HTERT RPE-1 (cell line): ENCODE data around the gene SLIT3.

Experiments
- in situ Hi-C: fragments of 300-500 bp; cut with MboI; formaldehyde crosslinking; loops from 4 replicates; pipeline ENCODE4 v1.14.3; 2020; ENCODE audit warnings: low sequenced_read_pairs

Gene SLIT3

DNA sequence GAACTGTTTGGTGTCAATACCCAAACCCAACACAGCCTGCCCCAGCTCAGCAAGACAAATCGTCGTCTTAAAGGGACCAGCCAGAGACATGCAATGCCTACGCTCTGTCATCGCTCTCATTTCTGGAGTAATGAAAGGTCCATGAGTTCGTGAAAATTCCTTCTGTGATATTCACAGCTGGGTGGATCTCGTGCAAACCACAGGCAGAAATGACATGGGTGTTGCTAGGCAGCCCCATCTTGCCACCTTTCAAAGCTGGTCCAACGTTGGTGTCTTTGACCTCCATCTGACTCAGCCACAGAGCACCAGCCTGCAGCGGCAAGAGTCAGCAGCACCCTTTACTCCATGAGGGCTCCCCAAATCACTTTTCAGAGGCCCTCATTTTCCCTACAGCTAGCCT is 215.3 kb downstream of the SLIT3 start:
- in situ Hi-C loops = no loop called here

DNA sequence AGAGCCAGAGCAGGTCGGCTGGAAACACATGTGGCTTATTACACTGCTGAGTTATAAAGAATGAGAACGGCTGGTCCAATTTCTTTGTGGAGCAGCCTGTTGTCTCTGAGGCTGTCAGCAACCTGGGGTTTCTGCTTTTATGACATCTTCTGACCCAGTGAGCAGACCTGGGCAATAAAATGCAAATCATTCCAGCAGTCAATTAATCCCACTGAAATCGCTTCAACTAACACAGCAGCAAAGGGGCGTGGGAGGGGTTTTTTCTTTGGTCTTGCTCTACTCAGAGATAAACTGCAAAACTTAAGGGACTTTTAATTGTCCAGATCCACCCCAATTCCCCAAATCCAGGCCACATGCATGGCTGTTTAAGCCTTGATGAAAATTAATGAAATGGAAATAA is 215.7 kb downstream of the SLIT3 start:
- in situ Hi-C loops = no loop called here

DNA sequence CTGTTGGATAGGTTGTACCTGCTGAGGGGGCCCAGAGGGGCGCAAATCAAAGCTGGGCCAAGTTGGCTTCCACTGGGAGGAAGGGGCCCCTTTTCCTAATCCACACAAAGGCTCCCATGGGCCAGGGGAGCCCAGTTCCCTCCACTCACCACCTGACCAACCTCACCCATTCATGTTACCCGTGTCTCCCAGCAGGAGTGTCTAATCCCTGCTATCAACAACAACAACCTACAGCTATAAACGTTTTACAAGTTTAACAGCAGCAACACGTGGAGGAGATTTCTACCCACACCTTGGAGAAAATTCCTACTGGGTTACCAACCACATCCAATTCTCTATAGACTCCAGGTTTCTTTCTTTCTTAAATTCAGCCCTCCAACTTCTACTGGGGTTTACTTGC is 216.2 kb downstream of the SLIT3 start:
- in situ Hi-C loops = no loop called here

DNA sequence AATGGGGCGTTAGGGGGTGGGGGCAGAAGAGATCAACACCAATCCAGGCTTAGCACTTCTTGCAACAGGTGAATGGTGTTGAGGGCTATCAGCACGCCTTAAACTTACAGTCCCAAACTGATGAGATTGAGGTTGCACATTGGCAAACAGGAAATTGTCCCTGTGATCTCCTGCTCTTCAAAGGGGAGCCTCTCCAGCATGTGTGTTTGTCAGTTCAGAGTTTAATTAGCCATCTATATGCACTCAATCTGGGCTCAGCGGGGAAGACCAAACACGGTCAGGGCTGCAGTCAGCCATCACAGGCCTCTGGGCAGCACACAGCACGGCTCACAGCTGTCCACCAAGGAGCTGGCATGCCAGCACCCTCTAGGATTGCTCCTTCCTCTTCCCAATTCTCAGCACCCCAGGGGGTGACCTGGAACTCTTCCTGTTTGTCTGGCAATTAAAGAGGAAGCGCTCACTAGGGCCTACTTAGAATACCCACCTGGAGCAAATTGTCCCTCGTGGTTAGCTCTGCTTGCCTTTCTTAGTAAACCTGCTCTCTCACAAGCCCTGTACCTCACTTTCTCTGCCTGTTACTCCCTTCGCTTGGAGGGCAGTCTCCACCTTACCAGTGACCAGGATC is 217.4 kb downstream of the SLIT3 start:
- in situ Hi-C loops = no loop called here

DNA sequence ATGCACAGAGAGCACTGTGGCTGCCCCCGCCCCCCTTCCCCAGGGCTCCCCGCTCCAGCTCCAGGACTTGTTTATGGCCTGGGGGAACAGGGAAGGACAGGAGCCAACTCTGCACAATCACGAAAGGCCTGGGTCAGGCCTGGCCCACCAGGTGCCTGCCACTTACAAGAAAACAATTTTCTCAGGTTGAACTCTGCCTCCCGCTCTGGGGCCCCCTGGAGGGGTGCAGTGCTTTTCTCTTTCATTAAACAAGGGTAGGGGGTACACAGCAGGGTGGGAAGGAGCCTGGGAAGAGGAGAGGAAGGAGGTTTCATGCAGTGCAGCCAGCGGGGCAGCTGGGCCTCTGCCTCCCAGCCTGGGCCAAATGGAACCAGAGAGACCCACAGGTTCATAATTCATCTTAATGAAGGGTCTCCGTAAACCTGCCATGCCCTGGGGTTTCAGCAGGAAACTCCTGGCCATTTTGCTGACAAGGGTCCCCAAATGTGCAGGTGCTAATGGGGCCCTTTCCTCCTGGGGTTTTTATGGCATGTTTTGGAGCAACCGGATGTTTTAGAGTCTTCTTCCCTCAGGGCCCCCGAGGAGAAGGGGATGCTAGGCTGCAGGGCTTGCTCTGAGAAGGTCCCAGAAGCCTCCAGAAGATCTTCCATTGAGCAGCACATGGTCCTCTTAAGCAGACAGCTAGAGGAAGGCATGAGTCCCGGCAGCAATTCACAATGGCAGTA is 219.8 kb downstream of the SLIT3 start:
- in situ Hi-C loops = no loop called here

DNA sequence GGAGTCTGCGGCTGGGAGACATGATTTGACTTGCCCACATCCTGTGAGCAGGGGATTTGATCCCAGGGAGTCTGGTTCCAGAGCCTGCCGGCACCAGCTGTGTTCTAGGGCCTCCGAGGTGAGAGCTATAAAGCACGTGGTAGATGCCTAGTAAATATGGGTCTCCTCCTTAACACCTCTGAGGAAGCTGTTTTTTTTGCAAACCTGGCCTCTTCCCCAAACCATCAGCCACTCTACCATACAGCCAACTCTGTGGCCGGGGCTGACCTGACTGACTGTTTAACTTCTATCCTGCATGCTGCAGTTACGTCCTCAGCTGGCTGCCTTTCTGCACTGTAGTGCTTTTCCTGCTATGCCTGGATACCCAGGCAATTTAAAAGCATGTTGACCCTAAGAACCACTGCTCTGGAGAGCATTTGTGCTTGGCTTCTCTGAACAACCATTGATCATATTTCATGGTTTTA is 220.5 kb downstream of the SLIT3 start:
- in situ Hi-C loops = no loop called here

DNA sequence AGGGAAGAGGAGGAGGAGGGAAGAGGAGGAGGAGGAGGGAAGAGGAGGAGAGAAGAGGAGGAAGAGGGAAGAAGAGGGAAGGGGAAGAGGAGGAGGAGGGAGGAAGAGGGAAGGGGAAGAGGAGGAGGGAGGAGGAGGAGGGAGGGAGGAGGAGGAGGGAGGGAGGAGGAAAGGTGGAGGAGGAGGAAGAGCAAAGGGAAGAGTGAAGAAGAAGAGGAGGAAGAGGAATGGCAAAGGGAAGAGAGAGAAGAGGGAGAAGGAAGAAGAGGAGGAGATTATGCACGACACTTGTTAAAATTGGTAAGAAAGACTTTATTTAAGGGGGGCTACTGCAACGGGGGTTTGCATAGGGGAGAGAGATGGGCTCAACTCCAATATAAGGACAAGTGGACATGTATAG is 221.2 kb downstream of the SLIT3 start:
- in situ Hi-C loops = no loop called here

DNA sequence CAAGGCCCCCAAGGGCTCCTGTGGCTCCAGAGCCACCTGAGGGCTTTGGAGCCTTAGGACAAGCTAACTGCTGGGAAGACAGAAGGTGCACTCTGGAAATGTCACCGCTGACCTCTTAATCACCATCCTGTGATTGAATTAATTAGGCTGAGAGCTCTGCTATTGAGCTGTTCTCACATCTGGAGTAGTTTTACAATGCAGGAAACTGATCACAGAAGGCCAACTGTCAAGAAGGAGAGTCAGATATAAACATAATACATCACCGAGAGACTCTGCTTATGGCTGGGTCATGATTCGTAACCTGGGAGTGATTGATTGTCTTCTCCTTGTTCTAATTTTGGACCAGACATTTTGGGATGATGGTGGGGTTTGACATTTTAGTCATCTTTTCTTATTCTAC is 226.1 kb downstream of the SLIT3 start:
- in situ Hi-C loops = no loop called here

DNA sequence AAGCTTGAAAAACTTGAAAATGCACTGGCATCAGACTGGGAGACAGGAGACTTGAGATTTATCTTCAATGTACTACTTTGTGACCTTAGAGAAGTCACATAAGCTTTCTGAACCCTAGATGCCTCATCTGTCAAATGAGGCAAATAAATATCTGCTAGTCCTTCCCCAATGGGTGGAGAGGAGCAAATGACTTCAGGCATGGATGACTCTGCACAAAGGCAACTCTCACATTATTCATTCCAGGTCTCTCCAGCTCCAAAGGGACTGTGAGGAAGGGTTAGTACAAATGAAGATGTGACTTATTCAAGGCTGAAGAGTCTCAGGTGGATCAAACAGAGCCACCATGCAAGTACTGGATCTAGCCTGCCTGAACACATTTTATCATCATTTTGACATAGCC is 228.7 kb downstream of the SLIT3 start:
- in situ Hi-C loops = no loop called here

DNA sequence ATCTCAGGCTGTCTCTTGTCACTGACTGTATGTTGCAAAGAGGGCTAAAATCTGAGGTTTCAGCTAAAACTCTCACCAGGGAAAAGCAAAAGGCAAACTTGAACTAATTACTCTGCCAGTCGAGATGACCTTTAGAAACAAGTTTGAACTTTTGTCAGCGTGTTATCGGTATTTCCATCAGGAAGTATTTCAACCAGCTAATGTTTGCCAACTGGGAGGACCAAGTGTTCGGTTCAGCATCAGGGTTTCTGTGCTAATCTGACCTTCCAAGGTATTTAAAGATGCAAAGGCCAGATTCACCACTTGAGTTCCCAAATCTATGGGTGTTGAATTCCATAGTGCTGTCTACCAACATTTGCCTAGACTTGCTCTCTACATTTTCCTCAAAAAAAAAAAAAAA is 230.5 kb downstream of the SLIT3 start:
- in situ Hi-C loops = no loop called here

DNA sequence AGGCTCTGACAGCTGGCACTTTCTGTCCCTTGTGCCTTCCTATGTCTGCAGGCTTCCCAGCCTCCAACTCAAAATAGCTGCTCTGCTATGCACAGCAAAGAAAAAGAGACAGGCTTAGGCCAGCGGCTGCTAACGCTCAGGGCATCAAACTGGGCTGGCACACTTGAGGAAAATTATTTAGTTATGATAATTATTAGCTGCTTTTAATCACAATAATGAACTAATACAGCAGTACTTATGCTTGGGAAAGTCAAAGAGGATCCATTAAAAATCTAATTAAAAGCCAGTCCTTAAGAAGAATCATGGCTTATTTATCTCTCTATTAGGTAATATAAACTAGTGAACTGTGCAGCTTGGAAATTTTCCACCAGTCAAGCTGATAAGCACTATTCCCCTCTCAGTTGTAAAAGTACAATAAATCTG is 233.2 kb downstream of the SLIT3 start:
- in situ Hi-C loops = no loop called here

DNA sequence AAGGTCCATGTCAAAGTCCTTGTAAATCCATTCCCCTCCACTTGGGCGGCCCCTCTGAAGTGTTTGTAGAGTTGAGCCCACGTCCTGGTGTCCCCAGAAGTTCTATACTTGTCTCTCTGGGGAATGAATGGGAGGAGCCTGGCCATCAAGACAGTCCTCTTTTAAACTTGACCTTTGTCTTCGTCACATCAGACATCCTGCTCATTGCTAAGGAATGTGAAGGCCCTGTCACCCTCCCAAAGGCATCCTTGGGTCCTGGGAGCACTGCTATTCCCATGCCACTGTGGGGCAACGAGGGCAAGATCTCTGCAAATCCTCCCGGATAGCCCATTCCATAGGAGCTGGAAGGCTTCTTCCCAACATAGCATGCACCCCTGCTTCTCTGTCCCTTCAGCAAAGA is 235.5 kb downstream of the SLIT3 start:
- in situ Hi-C loops = no loop called here

DNA sequence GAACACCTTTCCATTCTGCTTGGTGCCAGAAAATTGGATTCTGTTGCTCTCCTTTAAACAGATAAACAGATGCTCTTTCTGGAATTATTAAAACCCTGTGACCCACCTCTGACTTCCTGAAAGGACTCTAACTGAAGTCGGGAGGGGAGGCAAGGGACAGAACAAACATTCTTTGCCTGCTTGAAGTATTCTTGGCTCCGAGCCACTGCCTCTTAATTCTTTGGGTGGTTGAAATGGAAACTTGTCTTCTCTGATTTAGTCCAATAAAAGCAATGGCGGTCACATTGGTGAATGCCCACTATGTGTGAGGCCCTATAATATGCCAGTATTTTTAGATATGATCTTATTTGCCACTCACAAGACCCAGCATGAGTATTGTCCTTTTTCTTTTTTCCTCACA is 236.8 kb downstream of the SLIT3 start:
- in situ Hi-C loops = no loop called here

DNA sequence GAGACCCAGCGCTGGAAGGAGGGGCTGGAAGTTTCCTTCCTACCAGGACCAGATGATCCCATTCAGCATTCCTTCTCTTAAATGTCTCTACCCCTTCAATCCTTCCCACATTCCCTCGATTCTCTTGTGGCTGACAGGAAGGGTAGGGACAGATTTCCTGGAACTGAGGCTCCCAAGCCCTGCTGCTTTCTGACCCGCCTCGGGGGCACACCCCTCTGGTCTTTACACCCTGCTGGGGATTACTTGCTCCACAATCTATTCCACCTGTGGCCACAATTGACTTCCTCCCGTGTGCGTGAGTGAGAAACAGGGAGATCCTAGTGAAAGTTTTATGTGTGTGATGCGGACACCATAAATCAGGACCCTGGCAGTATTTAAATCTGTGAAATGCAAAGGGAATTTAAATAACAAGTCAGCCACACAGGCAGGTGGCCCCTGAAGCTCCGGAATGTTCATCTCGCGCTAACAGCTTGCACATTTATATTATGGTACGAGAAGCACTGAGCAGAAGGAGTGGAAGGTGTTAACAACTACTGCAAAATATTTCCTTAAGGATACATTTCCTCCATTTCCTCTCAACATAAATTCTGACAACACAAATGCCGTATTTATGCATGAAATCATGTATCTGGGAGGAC is 237.5 kb downstream of the SLIT3 start:
- in situ Hi-C loops = no loop called here

DNA sequence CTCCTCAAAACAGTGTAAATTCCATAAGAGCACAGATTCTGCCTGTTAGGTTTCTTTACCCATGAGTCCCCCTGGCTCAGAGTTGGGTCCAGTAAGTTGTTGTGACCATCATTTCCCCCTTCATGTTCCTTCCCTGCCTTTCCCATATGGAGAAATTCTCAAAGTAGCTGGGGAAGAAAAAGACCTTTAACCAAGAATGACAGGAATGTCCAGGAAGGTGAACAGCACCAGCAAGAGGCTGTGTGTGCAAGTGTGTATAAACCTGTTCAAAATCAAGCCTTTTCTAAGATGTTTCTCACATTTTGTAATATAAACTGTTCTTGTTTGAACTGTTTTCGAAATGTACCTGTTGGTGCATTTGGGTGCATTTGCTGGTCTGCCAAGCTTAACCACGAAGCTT is 238.2 kb downstream of the SLIT3 start:
- in situ Hi-C loops = no loop called here

DNA sequence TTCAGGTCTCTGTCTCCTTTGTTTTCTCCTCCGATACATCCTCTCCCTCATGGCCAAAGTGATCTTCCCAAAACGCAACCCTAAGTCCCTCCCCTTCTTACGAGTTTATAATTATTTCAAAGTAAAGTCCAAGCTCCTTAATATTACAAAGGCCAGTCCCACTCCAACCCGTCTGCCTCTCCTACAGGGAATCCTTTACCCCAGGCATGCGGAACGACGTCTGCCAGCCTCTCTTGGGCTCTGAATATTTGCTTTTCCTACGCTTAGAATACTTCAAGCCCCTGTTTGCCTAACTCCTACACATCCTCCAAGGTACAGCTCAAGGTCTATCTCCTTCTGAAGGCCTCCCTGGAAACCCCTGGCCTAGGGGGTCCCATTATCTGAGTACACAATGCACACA is 246.4 kb downstream of the SLIT3 start:
- in situ Hi-C loops = no loop called here

DNA sequence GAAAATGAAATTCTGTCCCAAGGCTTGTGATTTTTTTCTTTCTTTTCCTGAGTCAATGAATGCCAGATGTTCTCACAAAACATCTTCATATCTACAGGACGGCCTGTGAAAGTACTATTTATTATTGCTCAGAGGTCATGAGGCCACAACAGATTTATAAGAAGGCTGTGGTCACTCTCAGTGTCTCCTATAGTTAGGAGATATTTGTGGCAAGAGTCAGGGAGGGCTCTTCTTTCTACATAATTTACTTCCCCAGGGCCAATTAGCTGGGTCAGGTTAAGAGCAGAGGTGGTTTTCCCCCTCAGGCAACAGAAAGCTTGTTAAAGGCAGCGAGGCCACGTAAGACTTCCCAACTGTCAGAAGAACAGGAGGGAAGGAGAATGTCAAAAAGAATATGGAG is 248.7 kb downstream of the SLIT3 start:
- in situ Hi-C loops = no loop called here

DNA sequence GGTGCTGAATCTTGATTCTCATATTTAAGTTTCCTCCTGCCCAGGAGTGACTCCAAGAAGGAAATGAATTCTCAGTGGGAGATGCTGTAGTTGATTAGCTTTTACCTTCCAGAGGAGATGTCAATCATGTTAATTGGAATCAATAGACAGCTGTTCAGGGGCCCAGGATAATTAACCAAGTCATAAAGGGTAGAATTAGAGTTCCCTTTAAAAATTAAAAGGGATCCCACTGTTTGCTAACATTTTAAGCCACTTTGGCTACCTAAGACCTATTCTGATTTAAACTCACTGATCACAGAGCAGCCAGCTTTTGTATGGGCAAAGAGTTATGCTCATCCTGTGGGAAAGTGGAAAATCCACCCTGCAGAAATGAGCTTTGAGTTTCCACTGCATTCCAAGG is 249.6 kb downstream of the SLIT3 start:
- in situ Hi-C loops = no loop called here

DNA sequence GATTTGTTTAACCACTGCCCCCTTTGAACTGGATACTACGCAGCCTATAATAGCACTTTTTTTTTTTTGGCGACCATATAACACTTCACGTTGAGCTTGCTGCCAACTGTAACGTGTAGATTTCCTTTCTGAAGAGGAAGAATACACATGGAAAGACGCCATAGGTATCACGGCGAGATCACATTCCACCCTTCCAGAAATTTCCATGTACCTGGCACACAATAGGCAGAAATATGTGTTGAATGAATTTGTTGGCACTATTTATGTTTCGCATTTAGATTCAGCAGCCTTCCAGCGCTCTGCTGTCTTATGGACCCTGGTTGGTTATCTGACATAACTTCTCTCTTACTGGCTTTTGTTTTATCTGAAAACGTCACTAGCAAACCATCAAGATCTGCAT is 250.3 kb downstream of the SLIT3 start:
- in situ Hi-C loops = no loop called here

DNA sequence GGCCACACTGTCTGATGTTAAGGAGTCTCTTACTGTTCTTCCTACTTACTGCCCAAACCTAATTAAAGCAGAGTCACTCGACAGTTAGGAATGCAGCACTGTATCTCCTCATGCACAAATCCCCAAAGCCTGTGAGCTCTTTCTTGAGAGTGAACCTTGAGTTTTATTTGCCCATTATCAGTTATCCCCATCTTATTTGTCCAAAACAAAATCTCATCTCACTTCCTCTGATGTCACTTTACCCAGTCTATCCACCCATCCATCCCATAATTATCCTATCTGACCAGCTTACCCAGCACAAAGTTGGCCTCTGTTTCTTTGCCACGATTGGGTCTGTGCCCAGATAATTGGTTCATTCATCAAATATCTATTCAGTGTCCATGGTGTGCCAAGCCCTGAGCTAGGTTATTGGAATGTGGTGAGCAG is 250.8 kb downstream of the SLIT3 start:
- in situ Hi-C loops = no loop called here

DNA sequence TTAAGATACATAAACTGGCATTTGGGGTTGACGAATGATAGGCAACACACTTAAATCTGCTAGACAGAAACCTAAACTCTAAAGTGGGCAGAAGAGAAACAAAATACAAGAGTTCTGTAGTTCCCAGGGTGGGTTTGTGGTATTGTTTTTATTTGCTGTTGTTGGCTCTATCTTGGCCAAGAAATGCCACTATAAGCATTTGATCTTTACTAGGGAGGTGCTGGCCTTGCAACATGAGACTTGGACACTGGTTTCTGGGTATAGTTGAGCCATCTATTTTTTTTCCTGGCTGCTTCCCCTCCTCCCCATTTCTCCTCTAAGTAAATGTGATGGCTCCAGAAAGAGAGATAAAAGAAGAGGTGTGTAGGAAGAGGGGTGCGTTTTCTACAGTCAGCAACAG is 251.2 kb downstream of the SLIT3 start:
- in situ Hi-C loops = no loop called here
